Kidney tubule cell (primary cell): Measurements from ENCODE around the gene ZNF573.
A peak's percentile ranks its signal among the peaks of the same experiment; 100 is the strongest.

Source experiments
- DNase-seq: peaks from one replicate; pipeline ENCODE4 v3.0.0-alpha.2; 2018; ENCODE audit warnings: low spot score

The ZNF573 gene

DNA sequence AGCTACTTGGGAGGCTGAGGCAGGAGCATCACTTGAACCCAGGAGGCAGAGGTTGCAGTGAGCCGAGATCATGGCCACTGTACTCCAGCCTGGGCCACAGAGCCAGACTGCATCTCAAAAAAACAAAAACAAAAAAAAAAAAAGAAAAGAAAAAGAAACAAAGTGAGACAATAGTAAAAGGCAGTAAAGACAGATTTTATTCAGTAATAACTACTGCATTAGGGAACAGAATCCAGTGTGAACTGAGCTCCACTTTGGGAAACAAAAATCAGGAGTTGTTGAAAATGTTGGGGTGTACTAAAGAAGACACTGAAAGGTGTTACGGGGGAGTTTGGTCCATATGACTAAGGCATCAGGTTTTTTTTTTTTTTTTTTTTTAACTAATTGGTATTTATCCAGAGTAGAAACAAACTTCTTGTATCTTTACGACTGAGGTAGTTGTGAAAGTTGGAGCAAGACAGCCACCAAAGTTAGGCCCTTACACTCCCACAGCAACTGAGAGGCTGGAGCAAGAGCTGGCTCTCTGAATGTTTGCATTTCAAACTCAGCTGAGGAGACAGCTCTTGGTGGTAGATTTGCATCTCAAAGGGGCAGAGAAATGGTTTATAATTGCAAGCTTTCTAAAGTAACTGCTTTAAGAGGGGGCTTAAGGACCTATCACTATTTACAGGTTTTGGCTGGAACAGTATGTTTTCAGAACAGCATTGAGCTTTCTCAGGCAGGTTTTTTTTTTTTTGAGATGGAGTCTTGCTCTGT is 84.1 kb downstream of the ZNF573 start:
- DNase-seq: no peak

DNA sequence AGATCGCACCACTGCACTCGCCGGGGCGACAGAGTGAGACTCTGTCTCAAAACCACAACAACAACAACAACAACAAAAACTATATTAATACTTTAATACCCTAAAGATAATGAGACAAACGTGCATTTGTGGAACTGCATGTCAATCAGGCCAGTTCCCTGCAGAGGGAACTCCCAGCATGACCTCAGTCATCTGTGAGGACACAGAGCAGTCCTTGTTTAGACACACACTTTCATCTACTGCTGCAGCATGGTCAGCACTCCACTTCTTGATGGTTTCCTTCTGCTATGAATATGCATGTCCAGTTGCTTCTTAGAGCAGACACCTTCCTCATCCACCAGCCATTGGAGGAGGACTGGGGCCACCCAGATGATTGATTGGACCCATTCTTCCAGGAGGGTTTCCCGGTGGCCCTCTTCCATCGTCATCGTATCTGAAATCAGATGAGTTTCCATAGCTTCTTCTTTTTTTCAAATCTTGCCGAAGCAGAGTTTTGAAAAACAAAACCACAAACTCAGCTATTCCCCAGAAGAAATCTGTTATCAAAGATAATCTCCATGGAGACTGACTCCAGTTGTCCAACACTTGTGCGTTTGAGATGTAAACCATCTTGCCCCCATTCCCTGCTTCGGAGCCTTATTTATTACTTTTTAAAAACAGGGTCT is 86.3 kb downstream of the ZNF573 start:
- no peak for DNase-seq

DNA sequence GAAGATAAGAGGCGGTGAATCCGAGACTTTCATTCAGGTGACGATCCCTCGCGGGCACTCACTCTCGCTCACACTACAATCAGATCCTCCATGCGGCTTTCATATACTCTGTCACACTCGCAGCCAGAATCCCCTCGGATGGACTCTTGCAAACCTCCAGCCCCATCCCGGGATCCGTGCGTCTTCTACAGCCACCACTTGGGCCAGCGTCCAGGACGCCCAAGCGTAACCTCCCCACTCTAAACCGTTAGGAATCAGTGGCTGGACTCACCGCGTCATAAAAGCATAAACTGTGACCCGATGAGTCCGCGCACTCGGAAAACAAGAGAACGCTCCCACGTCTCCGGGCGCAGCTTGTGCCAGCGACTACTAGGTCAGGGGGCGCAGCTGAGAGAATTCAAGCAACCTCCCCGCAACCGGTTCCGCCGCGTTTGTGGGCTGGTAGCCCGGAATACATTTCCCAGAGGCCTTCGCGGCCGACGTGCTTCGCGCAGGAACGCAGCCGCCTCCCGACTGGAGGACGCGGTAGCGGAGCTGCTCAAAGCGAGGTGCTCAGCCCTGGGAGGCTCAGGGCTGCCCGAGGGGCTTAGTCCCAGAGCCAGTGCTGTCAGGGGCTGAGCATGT is 87.4 kb downstream of the ZNF573 start:
- peak; percentile 53 for DNase-seq
